Common myeloid progenitor, CD34-positive (primary cell): ENCODE results near the gene DRD4.
"Not testable (repeated sequence)": the region's sequence is repeated elsewhere in the genome, so short reads cannot be mapped to it uniquely, and the experiment has no call there.

Experiments
- CTCF ChIA-PET: fragments of 350-600 bp; sonication (Branson Sonifier 250); formaldehyde crosslinking; loops from one replicate; lab custom pipeline; 2021; ENCODE audit warnings: antibody characterized with exemption; lab: Charles Lee
- POLR2A ChIA-PET: fragments of 350-600 bp; sonication (Branson Sonifier 250); formaldehyde crosslinking; loops from one replicate; lab custom pipeline; 2021; ENCODE audit warnings: antibody characterized with exemption; lab: Charles Lee
- DNase-seq, 3 donors: peaks; one replicate each; pipeline versions ENCODE4 v3.0.0 to v3.0.0-alpha.2; 2013
- H3K27ac ChIP-seq, 2 experiments: 1 replicate in 1 of 2; 2 replicates in 1 of 2; pipeline ENCODE4 v1.7.0; 2013; ENCODE audit warnings: inconsistent platforms in 2 of 2, low read length in 2 of 2, mild to moderate bottlenecking in 2 of 2, low read depth in 1 of 2, moderate library complexity in 1 of 2; ENCODE audit not compliant: severe bottlenecking in 2 of 2, insufficient read depth in 1 of 2, poor library complexity in 1 of 2
- H3K27me3 ChIP-seq, 5 experiments: replicated peaks in 2 of 5; 1 replicate in 3 of 5; 2 replicates in 2 of 5; pipeline versions ENCODE4 v1.6.1 to v1.7.0; 2013; ENCODE audit warnings: low read length in 4 of 5, mild to moderate bottlenecking in 2 of 5, moderate library complexity in 2 of 5, inconsistent platforms in 1 of 5; ENCODE audit not compliant: insufficient read depth in 5 of 5, control insufficient read depth in 4 of 5
- H3K36me3 ChIP-seq, 4 experiments: 1 replicate in 2 of 4; 2 replicates in 2 of 4; pipeline versions ENCODE4 v1.6.1 to v1.7.0; 2013; ENCODE audit warnings: low read length in 3 of 4, control low read depth in 1 of 4, mild to moderate bottlenecking in 1 of 4; ENCODE audit not compliant: control insufficient read depth in 4 of 4, insufficient read depth in 4 of 4
- H3K4me1 ChIP-seq, 4 experiments: 1 replicate in 3 of 4; 2 replicates in 1 of 4; pipeline versions ENCODE4 v1.6.1 to v1.7.1; 2013; ENCODE audit warnings: low read length in 3 of 4, mild to moderate bottlenecking in 3 of 4, control low read depth in 1 of 4, inconsistent platforms in 1 of 4, moderate library complexity in 1 of 4; ENCODE audit not compliant: control insufficient read depth in 4 of 4, insufficient read depth in 4 of 4; ENCODE audit errors: control extremely low read depth in 1 of 4
- H3K4me3 ChIP-seq, 7 experiments: 1 replicate in 4 of 7; 2 replicates in 3 of 7; pipeline versions ENCODE4 v1.5.1 to v1.7.0; 2013; ENCODE audit warnings: mild to moderate bottlenecking in 7 of 7, low read length in 6 of 7, moderate library complexity in 6 of 7, inconsistent platforms in 2 of 7, low read depth in 2 of 7, control low read depth in 1 of 7; ENCODE audit not compliant: insufficient read depth in 4 of 7, control insufficient read depth in 1 of 7; ENCODE audit errors: extremely low read depth in 1 of 7
- H3K9me3 ChIP-seq, 5 experiments: 1 replicate in 4 of 5; 2 replicates in 1 of 5; pipeline versions ENCODE4 v1.6.1 to v1.7.1; 2013; ENCODE audit warnings: low read length in 4 of 5, mild to moderate bottlenecking in 2 of 5, inconsistent platforms in 1 of 5, low read depth in 1 of 5, moderate library complexity in 1 of 5; ENCODE audit not compliant: control insufficient read depth in 4 of 5, insufficient read depth in 2 of 5; ENCODE audit errors: control extremely low read depth in 1 of 5
- WGBS: methylation state at CpG from one replicate; pipeline ENCODE4 v1.1.5; 2013; ENCODE audit not compliant: insufficient coverage; 5-methylcytosine and 5-hydroxymethylcytosine counted together

Gene DRD4

DNA sequence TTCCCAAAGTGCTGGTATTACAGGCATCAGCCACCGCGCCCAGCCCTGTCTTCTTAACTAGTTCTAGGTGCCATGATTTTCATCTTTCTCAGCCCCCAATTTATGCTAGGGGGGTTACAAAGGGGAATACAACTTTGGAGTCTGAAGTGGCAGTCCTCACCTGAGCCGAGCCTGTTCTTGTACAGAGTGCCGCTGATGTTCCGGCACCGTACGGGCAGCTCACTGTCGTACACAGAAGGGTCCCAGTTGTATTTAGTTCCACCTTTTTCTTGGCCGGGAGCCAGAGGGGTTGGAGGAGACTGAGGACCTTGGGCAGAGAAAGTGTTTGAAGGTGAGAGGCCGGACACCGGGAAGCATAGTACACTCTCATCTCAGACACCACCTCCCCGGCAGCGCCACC lies 50.7 kb downstream of the DRD4 start:
- H3K9me3 ChIP-seq, result peaks cover 0 to under 1% (median 0%) of the 10 kb centered on the region in 5 experiments
- DNase-seq, result no peak
- ChIA-PET CTCF (interaction anchor here (1.1 to 1.2 kb wide), 3 partner anchors 26 to 41 kb away, joined by 3 read pairs; no protein-coding TSS in a partner anchor), POLR2A (no interaction called here)
- H3K36me3 ChIP-seq, result peaks cover 10 to 69% (median 53%) of the 10 kb centered on the region in 4 experiments
- no peaks in the 10 kb centered on the region for H3K27me3 ChIP-seq
- H3K4me1 ChIP-seq, result peaks cover 0 to 24% (median 13%) of the 10 kb centered on the region in 4 experiments
- no peak overlapping the region for H3K27ac ChIP-seq
- 93% methylated on average over 10 of the region's 13 CpGs for WGBS
- H3K4me3 ChIP-seq, result no peak overlapping the region

DNA sequence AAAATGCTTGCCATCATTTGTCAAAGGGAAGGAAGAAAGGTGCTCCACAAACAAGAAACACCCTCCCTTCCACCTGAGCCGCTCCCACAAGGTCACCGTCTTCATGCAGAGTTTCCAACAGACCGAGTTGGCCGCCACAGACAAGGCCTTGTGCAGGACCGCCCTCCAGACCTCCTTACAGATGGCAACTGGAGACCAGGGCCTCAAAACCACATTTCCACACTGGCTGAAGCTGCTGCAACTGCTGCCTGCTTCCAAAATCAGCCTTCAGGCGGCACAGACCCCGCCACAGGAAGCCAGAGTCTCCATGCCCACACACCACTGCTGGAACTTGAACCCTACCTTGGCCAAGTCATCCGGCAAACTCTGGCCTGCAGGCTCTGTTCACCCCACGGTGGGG lies 51.6 kb downstream of the DRD4 start:
- POLR2A ChIA-PET, result no interaction called here
- WGBS, result 81% methylated on average over 7 of the region's 9 CpGs
- no peaks in the 10 kb centered on the region for H3K27me3 ChIP-seq

DNA sequence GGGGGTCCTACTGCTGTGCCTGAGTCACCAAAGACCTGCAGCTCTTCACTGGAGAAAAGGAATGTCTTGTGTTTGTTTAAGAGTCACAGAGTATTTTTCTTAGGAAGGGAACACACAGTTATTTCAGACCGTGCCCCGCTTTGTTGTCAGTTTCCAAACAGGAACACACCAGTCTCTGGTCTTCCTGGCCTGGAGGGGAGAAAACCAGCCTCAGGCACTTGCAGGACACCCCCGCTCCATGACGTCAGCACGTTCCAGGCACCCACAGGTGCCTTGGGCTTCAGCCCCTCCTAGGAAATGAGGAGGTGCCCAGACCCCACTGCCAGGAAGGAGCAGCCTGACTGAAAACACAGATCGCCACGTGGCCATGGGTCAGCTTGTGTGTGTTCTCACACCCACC lies 52.6 kb downstream of the DRD4 start:
- ChIA-PET POLR2A (no interaction called here), CTCF (interaction anchor here (0.8 kb wide), 1 partner anchor 69 kb away, joined by 3 read pairs; no protein-coding TSS in a partner anchor)
- Histone ChIP-seq H3K9me3 (no peaks in the 10 kb centered on the region), H3K27ac (no peak overlapping the region), H3K36me3 (peaks cover 4 to 51% (median 37%) of the 10 kb centered on the region in 4 experiments), H3K27me3 (no peaks in the 10 kb centered on the region), H3K4me1 (peaks cover 0 to 41% (median 30%) of the 10 kb centered on the region in 4 experiments), H3K4me3 (no peak overlapping the region)
- WGBS, result 83% methylated on average over 2 of the region's 7 CpGs
- no peak for DNase-seq

More for the DNA sequence above, 51.6 kb downstream of the DRD4 start:
- peaks cover 4 to 59% (median 44%) of the 10 kb centered on the region in 4 experiments for H3K36me3 ChIP-seq
- CTCF ChIA-PET, result interaction anchor here (1.2 kb wide), 1 partner anchor 27 kb away, joined by 3 read pairs; no protein-coding TSS in a partner anchor
- H3K4me3 ChIP-seq, result no peak overlapping the region
- H3K9me3 ChIP-seq, result no peaks in the 10 kb centered on the region
- peak in 2 of 3 donors; percentile 50 to 55 for DNase-seq
- peaks cover 0 to 33% (median 21%) of the 10 kb centered on the region in 4 experiments for H3K4me1 ChIP-seq
- no peak overlapping the region for H3K27ac ChIP-seq

DNA sequence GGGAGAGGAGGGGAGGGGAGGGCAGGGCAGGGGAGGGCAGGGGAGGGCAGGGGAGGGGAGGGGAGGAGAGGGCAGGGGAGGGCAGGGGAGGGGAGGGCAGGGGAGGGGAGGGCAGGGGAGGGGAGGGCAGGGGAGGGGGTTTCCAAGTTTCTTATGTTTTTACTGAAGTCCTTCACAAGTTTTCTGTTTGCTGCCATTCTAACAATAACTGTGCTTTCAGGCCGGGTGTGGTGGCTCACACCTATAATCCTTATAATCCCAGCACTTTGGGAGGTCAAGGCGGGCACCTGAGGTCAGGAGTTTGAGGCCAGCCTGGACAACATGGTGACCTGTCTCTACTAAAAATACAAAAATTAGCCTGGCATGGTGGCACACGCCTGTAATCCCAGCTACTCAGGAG lies 53.2 kb downstream of the DRD4 start:
- H3K36me3 ChIP-seq, result peaks cover 4 to 48% (median 31%) of the 10 kb centered on the region in 4 experiments
- H3K4me3 ChIP-seq, DNase-seq, H3K27me3 ChIP-seq, H3K9me3 ChIP-seq, POLR2A ChIA-PET, H3K27ac ChIP-seq, CTCF ChIA-PET: not testable (repeated sequence)
- peaks cover 0 to 42% (median 30%) of the 10 kb centered on the region in 4 experiments for H3K4me1 ChIP-seq
- WGBS, result 100% methylated on average over 2 of the region's 3 CpGs
